ENCODE results near the gene PIGX.

GRCh38 chr3:196686436-196686835 lies 25.7 kb upstream of the PIGX start:
- TF ChIP-seq TARDBP (IDR thresholded peaks at IDR 0.05), result no peak
- TF ChIP-seq BHLHE40 (IDR thresholded peaks at IDR 0.05; ENCODE audit: borderline replicate concordance), result no peak
- no peak for TF ChIP-seq SP1 (IDR thresholded peaks at IDR 0.05)
- TF ChIP-seq NFRKB (IDR thresholded peaks at IDR 0.05), result no peak
- no peak for TF ChIP-seq FOXM1 (IDR thresholded peaks at IDR 0.05; ENCODE audit: borderline replicate concordance)
- TF ChIP-seq L3MBTL2 (conservative IDR thresholded peaks at IDR 0.05), result no peak
- TF ChIP-seq ARNT (IDR thresholded peaks at IDR 0.05), result no peak
- no peak for TF ChIP-seq HDGF (IDR thresholded peaks at IDR 0.05; ENCODE audit: borderline replicate concordance)
- TF ChIP-seq, protein P1, sequence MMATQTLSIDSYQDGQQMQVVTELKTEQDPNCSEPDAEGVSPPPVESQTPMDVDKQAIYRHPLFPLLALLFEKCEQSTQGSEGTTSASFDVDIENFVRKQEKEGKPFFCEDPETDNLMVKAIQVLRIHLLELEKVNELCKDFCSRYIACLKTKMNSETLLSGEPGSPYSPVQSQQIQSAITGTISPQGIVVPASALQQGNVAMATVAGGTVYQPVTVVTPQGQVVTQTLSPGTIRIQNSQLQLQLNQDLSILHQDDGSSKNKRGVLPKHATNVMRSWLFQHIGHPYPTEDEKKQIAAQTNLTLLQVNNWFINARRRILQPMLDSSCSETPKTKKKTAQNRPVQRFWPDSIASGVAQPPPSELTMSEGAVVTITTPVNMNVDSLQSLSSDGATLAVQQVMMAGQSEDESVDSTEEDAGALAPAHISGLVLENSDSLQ (IDR thresholded peaks at IDR 0.05), result no peak
- TF ChIP-seq LEF1 (IDR thresholded peaks at IDR 0.05; ENCODE audit: borderline replicate concordance), result no peak
- TF ChIP-seq FOXK2 (IDR thresholded peaks at IDR 0.05), result no peak
- TF ChIP-seq ELF4 (IDR thresholded peaks at IDR 0.05), result no peak
- no peak for TF ChIP-seq SUZ12 (IDR thresholded peaks at IDR 0.05)
